OCI-LY1 (cell line): ENCODE measurements around the gene OSTN.

Experiments used
- H2AFZ ChIP-seq: fragments of 200-600 bp; sonication (generic), shearing (Covaris generic); 2 replicates; pipeline ENCODE4 v1.6.0; 2014; ENCODE audit warnings: antibody characterized with exemption, mild to moderate bottlenecking, low read length
- H3F3A ChIP-seq: fragments of 200-600 bp; sonication (generic), shearing (Covaris generic); 2 replicates; pipeline ENCODE4 v1.6.0; 2014; ENCODE audit warnings: mild to moderate bottlenecking, antibody characterized with exemption, low read length, moderate library complexity; ENCODE audit not compliant: insufficient read depth
- H3K27ac ChIP-seq: fragments of 200-600 bp; sonication (generic); 2 replicates; pipeline ENCODE4 v1.5.1; 2014; ENCODE audit warnings: low read length, mixed run types, mild to moderate bottlenecking, low read depth; ENCODE audit not compliant: poor library complexity, severe bottlenecking
- H3K27me3 ChIP-seq: fragments of 200-600 bp; sonication (generic); 2 replicates; pipeline ENCODE4 v1.6.0; 2014; ENCODE audit warnings: antibody characterized with exemption, mild to moderate bottlenecking, low read length, moderate library complexity; ENCODE audit not compliant: insufficient read depth
- H3K36me3 ChIP-seq: fragments of 200-600 bp; sonication (generic); 2 replicates; pipeline ENCODE4 v1.6.1; 2014; ENCODE audit warnings: mild to moderate bottlenecking, antibody characterized with exemption, low read length, moderate library complexity, mixed read lengths; ENCODE audit not compliant: insufficient read depth
- H3K4me1 ChIP-seq: fragments of 200-600 bp; sonication (generic); 2 replicates; pipeline ENCODE4 v1.5.1; 2014; ENCODE audit warnings: mild to moderate bottlenecking, low read length, moderate library complexity; ENCODE audit not compliant: insufficient read depth, severe bottlenecking
- H3K4me2 ChIP-seq: fragments of 200-600 bp; sonication (generic), shearing (Covaris generic); 2 replicates; pipeline ENCODE4 v1.6.1; 2014; ENCODE audit warnings: low read length
- H3K4me3 ChIP-seq: fragments of 200-600 bp; sonication (generic); 2 replicates; pipeline ENCODE4 v1.5.1; 2014; ENCODE audit warnings: low read length, low read depth, mild to moderate bottlenecking, mixed read lengths; ENCODE audit not compliant: poor library complexity, severe bottlenecking
- H3K79me2 ChIP-seq: fragments of 200-600 bp; shearing (Covaris generic); 2 replicates; pipeline ENCODE4 v1.6.1; 2016; ENCODE audit warnings: mixed run types, low read length, mixed read lengths; ENCODE audit not compliant: insufficient read depth
- H3K9ac ChIP-seq: fragments of 200-600 bp; sonication (generic), shearing (Covaris generic); 2 replicates; pipeline ENCODE4 v1.6.1; 2014; ENCODE audit warnings: mild to moderate bottlenecking, low read length, mixed read lengths
- H3K9me2 ChIP-seq: fragments of 200-600 bp; sonication (generic), shearing (Covaris generic); 2 replicates; pipeline ENCODE4 v1.6.1; 2014; ENCODE audit warnings: low read depth, mild to moderate bottlenecking, low read length, mixed read lengths
- H3K9me3 ChIP-seq: fragments of 200-600 bp; shearing (Covaris generic); 2 replicates; pipeline ENCODE4 v1.6.1; 2014; ENCODE audit warnings: low read length, mixed read lengths
- H4K20me1 ChIP-seq: fragments of 200-600 bp; sonication (generic), shearing (Covaris generic); 2 replicates; pipeline ENCODE4 v1.6.0; 2016; ENCODE audit warnings: mild to moderate bottlenecking, low read length; ENCODE audit not compliant: insufficient read depth
- EZH2 ChIP-seq: fragments of 200-600 bp; sonication (generic), shearing (Covaris generic); IDR thresholded peaks from 2 replicates; pipeline ENCODE4 v1.8.0; 2017; ENCODE audit warnings: borderline replicate concordance, mixed run types, mild to moderate bottlenecking, antibody characterized with exemption, low read length, moderate library complexity, mixed read lengths
- TF ChIP-seq, protein P1 (sequence below): fragments of 200-600 bp; sonication (generic), shearing (Covaris generic); IDR thresholded peaks from 2 replicates; pipeline ENCODE4 v1.5.1; 2017; ENCODE audit warnings: mild to moderate bottlenecking, antibody characterized with exemption, low read length, moderate library complexity, mixed read lengths

The OSTN gene

DNA sequence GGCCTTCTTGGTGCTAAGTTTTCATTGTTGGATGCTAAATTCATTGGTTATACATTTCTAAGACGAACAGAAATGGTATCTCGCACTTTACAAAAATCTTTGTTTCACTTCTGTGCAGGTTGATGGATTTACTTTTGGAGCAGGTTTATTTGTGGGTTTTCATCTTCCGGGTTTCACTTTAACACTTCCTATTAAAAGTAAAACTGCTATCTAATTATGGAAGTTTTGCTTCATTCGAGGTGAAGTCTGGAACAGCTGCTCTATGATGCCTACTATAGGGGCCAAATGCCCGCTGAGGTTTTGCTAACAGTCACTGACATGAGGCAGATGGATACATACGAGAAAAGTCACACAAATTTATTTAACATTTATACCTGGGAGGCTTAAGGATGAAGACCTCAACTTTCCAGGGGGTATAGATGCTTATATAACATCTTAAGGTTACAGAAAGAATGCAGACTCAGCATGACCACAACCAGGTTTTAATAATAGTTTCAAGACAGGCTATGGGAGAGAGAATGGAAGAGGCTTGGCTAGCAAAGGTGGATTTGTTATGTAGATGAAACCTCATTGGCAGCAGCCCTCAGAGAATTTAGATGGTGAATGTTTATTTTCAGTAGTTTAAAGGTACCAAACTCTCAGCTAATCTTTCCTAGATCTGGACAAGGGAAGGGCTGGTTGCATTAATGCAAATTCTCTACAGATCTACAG, 54.2 kb downstream of the OSTN start:
- no peak overlapping the region for H3K4me2 ChIP-seq
- H4K20me1 ChIP-seq = no peaks in the 10 kb centered on the region
- TF ChIP-seq EZH2 = no peak
- TF ChIP-seq, protein P1, sequence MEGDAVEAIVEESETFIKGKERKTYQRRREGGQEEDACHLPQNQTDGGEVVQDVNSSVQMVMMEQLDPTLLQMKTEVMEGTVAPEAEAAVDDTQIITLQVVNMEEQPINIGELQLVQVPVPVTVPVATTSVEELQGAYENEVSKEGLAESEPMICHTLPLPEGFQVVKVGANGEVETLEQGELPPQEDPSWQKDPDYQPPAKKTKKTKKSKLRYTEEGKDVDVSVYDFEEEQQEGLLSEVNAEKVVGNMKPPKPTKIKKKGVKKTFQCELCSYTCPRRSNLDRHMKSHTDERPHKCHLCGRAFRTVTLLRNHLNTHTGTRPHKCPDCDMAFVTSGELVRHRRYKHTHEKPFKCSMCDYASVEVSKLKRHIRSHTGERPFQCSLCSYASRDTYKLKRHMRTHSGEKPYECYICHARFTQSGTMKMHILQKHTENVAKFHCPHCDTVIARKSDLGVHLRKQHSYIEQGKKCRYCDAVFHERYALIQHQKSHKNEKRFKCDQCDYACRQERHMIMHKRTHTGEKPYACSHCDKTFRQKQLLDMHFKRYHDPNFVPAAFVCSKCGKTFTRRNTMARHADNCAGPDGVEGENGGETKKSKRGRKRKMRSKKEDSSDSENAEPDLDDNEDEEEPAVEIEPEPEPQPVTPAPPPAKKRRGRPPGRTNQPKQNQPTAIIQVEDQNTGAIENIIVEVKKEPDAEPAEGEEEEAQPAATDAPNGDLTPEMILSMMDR = no peak
- H3K4me3 ChIP-seq = no peak overlapping the region
- no peaks in the 10 kb centered on the region for H3K79me2 ChIP-seq
- H3K27ac ChIP-seq = no peak overlapping the region
- H3K4me1 ChIP-seq = no peaks in the 10 kb centered on the region
- H3K27me3 ChIP-seq = no peaks in the 10 kb centered on the region
- no peak overlapping the region for H3K9ac ChIP-seq
- no peaks in the 10 kb centered on the region for H3K36me3 ChIP-seq
- H3K9me3 ChIP-seq = no peaks in the 10 kb centered on the region
- no peaks in the 10 kb centered on the region; the same call in 1 of the 2 replicates for H3K9me2 ChIP-seq
- H2AFZ ChIP-seq = no peak overlapping the region
- H3F3A ChIP-seq = no peaks in the 10 kb centered on the region

DNA sequence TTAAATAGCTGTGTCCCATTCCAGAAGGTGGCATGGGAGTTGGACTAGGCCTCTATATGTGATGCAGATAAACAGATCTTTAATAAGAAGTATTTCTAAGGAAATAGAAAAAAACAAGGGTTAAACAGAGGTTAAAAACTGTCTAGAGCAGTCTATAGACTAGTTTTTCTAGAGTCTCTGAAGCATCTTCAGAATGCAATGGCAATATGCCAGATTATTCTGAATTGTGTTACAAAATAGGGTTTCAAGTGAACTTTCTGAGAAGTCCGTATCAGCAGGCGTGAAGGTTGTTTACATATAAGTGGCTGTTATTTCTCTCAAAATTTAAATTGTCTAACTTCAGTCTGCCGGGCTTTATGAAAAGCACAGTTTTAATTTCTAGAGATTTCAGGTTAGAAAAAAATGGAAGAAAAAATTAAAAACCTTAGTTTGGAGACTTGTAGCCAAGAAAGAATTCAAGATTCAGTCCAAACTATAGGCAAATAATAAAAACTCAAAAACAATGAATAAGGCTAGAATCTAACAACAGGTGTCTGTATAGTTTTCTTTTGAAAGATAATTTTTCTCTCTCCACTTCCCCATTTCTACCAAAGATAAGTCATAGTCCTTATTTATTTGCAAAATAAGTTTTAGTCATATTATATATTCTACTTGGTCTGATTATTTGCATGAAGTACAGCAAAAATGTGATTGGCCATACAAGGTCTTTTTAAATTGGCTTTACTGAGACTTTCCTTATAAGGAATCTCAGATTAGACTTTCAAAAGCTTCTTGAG, 55.2 kb downstream of the OSTN start:
- H3K79me2 ChIP-seq = no peaks in the 10 kb centered on the region
- no peak overlapping the region for H3K9ac ChIP-seq
- H3K9me3 ChIP-seq = no peaks in the 10 kb centered on the region
- H2AFZ ChIP-seq = no peak overlapping the region
- H4K20me1 ChIP-seq = no peaks in the 10 kb centered on the region
- no peak overlapping the region for H3K4me2 ChIP-seq
- no peaks in the 10 kb centered on the region; the same call in 1 of the 2 replicates for H3K9me2 ChIP-seq
- H3F3A ChIP-seq = no peaks in the 10 kb centered on the region
- no peak for TF ChIP-seq EZH2
- TF ChIP-seq, protein P1 = no peak
- no peaks in the 10 kb centered on the region for H3K27me3 ChIP-seq
- H3K4me1 ChIP-seq = no peaks in the 10 kb centered on the region
- H3K4me3 ChIP-seq = no peak overlapping the region
- no peak overlapping the region for H3K27ac ChIP-seq
- no peaks in the 10 kb centered on the region for H3K36me3 ChIP-seq

DNA sequence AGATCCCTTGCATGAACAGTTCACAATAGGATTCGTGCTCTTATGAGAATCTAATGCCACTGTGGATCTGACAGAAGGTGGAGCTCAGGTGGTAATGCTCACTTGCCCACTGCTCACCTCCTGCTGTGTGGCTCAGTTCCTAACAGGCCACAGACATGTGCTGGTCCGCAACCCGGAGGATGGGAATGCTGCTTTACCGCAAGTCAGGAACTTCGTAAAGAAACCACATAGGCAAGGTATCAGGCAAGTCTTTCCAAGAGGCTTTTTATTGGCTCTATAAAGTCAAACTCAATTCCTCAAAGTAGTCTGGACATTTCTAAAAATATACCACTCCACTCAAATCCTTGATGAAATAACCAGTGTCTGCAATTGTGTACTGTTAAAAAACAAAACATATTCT, 56.1 kb downstream of the OSTN start:
- Histone ChIP-seq H3K27me3 (no peaks in the 10 kb centered on the region), H3K9me2 (no peaks in the 10 kb centered on the region; the same call in 1 of the 2 replicates), H3K4me1 (no peaks in the 10 kb centered on the region), H4K20me1 (no peaks in the 10 kb centered on the region), H3K36me3 (no peaks in the 10 kb centered on the region), H3K9ac (no peak overlapping the region), H3K79me2 (no peaks in the 10 kb centered on the region), H3K9me3 (no peaks in the 10 kb centered on the region), H3K27ac (no peak overlapping the region), H2AFZ (no peak overlapping the region), H3F3A (no peaks in the 10 kb centered on the region), H3K4me2 (no peak overlapping the region), H3K4me3 (no peak overlapping the region)
- no peak for TF ChIP-seq EZH2
- TF ChIP-seq, protein P1 = no peak
